ENCODE measurements around the gene ZIM2.
"Not testable (repeated sequence)": the region's sequence is repeated elsewhere in the genome, so short reads cannot be mapped to it uniquely, and the experiment has no call there.

Gene ZIM2

GRCh38 chr19:56840451-56841192 lies at the start of gene ZIM2, which contains the start of gene PEG3:
ZIM2 (minus strand) TSS chr19:56840726; CDS start chr19:56824277, 16,449 bp downstream.
PEG3 (minus strand) TSS chr19:56840726; CDS start chr19:56824655, 16,071 bp downstream.
- no peak for DNase-seq

GRCh38 chr19:56885173-56885985 lies 44.9 kb upstream of the ZIM2 start:
- DNase-seq, result no peak

GRCh38 chr19:56884441-56884840 lies 43.9 kb upstream of the ZIM2 start:
- DNase-seq, result no peak

GRCh38 chr19:56880592-56881190 lies 40.2 kb upstream of the ZIM2 start:
- DNase-seq, result no peak

- DNase-seq, result no peak
These were observed 36.7 kb upstream of the ZIM2 start for GRCh38 chr19:56877069-56877715.

- DNase-seq, result no peak
These were observed 35.2 kb upstream of the ZIM2 start for GRCh38 chr19:56875717-56876116.

GRCh38 chr19:56874530-56874929 lies 34.0 kb upstream of the ZIM2 start:
- DNase-seq, result no peak

GRCh38 chr19:56873493-56873892 lies 33.0 kb upstream of the ZIM2 start:
- DNase-seq, result no peak

- DNase-seq, result no peak
These were observed 29.4 kb upstream of the ZIM2 start for GRCh38 chr19:56869886-56870285.

- DNase-seq, result no peak
These were observed 27.9 kb upstream of the ZIM2 start for GRCh38 chr19:56868446-56868845.

GRCh38 chr19:56866538-56866937 lies 26.0 kb upstream of the ZIM2 start:
- DNase-seq, result no peak

- DNase-seq, result no peak
These were observed 24.1 kb upstream of the ZIM2 start for GRCh38 chr19:56864443-56865125.

- no peak for DNase-seq
These were observed 22.2 kb upstream of the ZIM2 start for GRCh38 chr19:56862741-56863140.

- not testable (repeated sequence) for DNase-seq
These were observed 19.9 kb upstream of the ZIM2 start for GRCh38 chr19:56860409-56860808.

GRCh38 chr19:56858026-56858425 lies 17.5 kb upstream of the ZIM2 start:
- no peak for DNase-seq

GRCh38 chr19:56856822-56857221 lies 16.3 kb upstream of the ZIM2 start:
- no peak for DNase-seq

GRCh38 chr19:56852361-56852760 lies 11.8 kb upstream of the ZIM2 start:
- DNase-seq, result not testable (repeated sequence)

GRCh38 chr19:56848166-56848565 lies 7.6 kb upstream of the ZIM2 start:
- DNase-seq, result no peak

GRCh38 chr19:56842412-56842811 lies 1.9 kb upstream of the ZIM2 start:
- DNase-seq, result no peak

GRCh38 chr19:56841193-56841543 lies 642 bp upstream of the ZIM2 start:
- no peak for DNase-seq

GRCh38 chr19:56839652-56840450 lies 675 bp downstream of the ZIM2 start:
- no peak for DNase-seq

All from activated naive CD4-positive, alpha-beta T cell treated with Interleukin-2 at 50 U/mL for 16 hours (primary cell).